ENCODE measurements around the gene YLPM1.

The YLPM1 gene

GRCh38 chr14:74875204-74875603 is 112.1 kb downstream of the YLPM1 start:
- no peak for DNase-seq

GRCh38 chr14:74875941-74876913 is 113.1 kb downstream of the YLPM1 start, which contains the start of gene PROX2:
Gene PROX2 (minus strand): TSS chr14:74876145. CDS start chr14:74863834, 12,311 bp downstream.
- peak; percentile 6 for DNase-seq

DNA sequence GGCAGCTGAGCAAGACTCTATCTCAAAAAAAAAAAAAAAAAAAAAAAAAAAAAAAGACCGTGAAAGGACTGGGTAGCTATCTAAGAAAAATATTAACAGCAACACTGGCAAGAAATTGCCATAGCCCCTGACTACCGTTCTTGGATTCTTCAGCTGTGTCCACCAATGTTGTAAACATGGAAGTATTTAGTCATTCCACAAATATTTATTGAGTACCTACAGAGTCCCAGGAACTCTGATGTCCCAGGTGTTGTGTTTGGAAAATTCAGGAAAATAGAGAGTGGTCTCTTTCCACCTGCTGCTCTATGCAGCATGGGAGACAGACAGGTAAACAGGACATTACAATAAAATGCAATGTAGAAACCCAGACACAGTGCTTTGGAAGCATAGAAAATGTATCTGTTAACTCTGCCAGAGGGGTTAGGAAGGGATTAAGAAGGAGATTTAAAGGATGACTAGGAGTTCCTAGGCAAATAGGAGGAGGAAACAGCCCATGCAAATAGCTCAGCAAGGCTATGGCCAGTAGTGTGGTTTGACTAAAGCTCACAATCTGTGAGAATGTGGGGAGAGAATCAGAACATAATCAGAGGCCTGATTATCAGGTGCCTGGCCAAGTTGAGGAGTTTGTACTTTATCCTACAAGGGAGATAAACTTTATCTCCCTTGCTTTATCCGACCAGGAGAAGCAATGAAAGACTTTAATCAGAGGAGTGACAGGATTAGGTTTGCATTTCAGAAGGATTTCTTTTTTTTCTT is 116.5 kb downstream of the YLPM1 start:
- no peak for DNase-seq

GRCh38 chr14:74881431-74882102 is 118.5 kb downstream of the YLPM1 start, which contains the start of gene DLST:
Gene DLST (plus strand): TSS chr14:74881916. CDS start chr14:74881954, 38 bp downstream.
- peak; percentile 88 for DNase-seq

- DNase-seq = peak; percentile 50
These were observed 119.2 kb downstream of the YLPM1 start for GRCh38 chr14:74882103-74882920.

Measured in stimulated activated CD4-positive, alpha-beta T cell treated with anti-CD3 and anti-CD28 coated beads, Interleukin-1b, Interleukin-23, amount 100 ng/mL, for 48 hours (primary cell).